ENCODE measurements around the gene FBXO45.
"Not testable (repeated sequence)": the region's sequence is repeated elsewhere in the genome, so short reads cannot be mapped to it uniquely, and the experiment has no call there.

DNA sequence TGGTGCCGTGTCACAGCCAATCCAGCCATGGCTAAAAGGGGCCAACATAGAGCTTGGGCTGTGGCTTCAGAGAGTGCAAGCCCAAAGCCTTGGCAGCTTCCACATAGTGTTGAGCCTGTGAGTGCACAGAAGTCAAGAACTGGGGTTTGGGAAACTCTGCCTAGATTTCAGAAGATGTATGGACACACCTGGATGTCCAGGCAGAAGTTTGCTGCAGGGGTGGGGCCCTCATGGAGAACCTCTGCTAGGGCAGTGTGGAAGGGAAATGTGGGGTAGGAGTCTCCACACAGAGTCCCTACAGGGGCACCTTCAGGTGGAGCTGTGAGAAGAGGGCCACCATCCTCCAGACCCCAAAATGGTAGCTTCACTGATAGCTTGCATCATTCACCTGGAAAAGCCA, 19.1 kb upstream of the FBXO45 start:
- TF ChIP-seq, protein P1, sequence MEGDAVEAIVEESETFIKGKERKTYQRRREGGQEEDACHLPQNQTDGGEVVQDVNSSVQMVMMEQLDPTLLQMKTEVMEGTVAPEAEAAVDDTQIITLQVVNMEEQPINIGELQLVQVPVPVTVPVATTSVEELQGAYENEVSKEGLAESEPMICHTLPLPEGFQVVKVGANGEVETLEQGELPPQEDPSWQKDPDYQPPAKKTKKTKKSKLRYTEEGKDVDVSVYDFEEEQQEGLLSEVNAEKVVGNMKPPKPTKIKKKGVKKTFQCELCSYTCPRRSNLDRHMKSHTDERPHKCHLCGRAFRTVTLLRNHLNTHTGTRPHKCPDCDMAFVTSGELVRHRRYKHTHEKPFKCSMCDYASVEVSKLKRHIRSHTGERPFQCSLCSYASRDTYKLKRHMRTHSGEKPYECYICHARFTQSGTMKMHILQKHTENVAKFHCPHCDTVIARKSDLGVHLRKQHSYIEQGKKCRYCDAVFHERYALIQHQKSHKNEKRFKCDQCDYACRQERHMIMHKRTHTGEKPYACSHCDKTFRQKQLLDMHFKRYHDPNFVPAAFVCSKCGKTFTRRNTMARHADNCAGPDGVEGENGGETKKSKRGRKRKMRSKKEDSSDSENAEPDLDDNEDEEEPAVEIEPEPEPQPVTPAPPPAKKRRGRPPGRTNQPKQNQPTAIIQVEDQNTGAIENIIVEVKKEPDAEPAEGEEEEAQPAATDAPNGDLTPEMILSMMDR (IDR thresholded peaks at IDR 0.05), result not testable (repeated sequence)
- not testable (repeated sequence) for TF ChIP-seq POLR2AphosphoS5 (IDR thresholded peaks at IDR 0.05)
